HEK293T (cell line): Measurements from ENCODE around the gene ZBTB38.

Experiments
- CTCF ChIA-PET: fragments of 350-600 bp; formaldehyde crosslinking; extraction: SDS; loops from one replicate; lab custom pipeline; 2021; ENCODE audit warnings: antibody characterized with exemption, inconsistent platforms; lab: Yijun Ruan, JAX
- POLR2A ChIA-PET: fragments of 350-600 bp; formaldehyde crosslinking; extraction: SDS; loops from one replicate; lab custom pipeline; 2020; ENCODE audit warnings: antibody characterized with exemption, inconsistent platforms; lab: Yijun Ruan, JAX
- DNase-seq: peaks from one replicate; pipeline ENCODE4 v3.0.0; 2012; ENCODE audit warnings: mixed read lengths; ENCODE audit errors: extremely low spot score
- ARNT ChIP-seq: fragments of 450-650 bp; IDR thresholded peaks from 2 replicates; pipeline ENCODE4 v1.6.1; 2017; ENCODE audit warnings: mild to moderate bottlenecking
- BHLHE40 ChIP-seq: fragments of 450-650 bp; IDR thresholded peaks from 2 replicates; pipeline ENCODE4 v1.6.1; 2016; ENCODE audit warnings: mild to moderate bottlenecking, moderate library complexity, borderline replicate concordance
- CTBP1 ChIP-seq: fragments of 450-650 bp; IDR thresholded peaks from 2 replicates; pipeline ENCODE4 v1.6.1; 2016; ENCODE audit warnings: borderline replicate concordance
- ELF4 ChIP-seq: fragments of 450-650 bp; IDR thresholded peaks from 2 replicates; pipeline ENCODE4 v1.6.1; 2017; ENCODE audit warnings: antibody characterized with exemption
- FOXA1 ChIP-seq: fragments of 450-650 bp; IDR thresholded peaks from 2 replicates; pipeline ENCODE4 v1.6.1; 2016; ENCODE audit warnings: mild to moderate bottlenecking
- FOXK2 ChIP-seq: fragments of 450-650 bp; IDR thresholded peaks from 2 replicates; pipeline ENCODE4 v1.6.1; 2016; ENCODE audit warnings: mild to moderate bottlenecking
- FOXM1 ChIP-seq: fragments of 450-650 bp; IDR thresholded peaks from 2 replicates; pipeline ENCODE4 v1.6.1; 2017; ENCODE audit warnings: mild to moderate bottlenecking, borderline replicate concordance
- HDGF ChIP-seq: fragments of 450-650 bp; IDR thresholded peaks from 2 replicates; pipeline ENCODE4 v1.6.1; 2017; ENCODE audit warnings: antibody characterized with exemption, borderline replicate concordance
- L3MBTL2 ChIP-seq: fragments of 450-650 bp; conservative IDR thresholded peaks from 2 replicates; pipeline ENCODE4 v1.6.1; 2016; ENCODE audit warnings: mild to moderate bottlenecking
- LEF1 ChIP-seq: fragments of 450-650 bp; IDR thresholded peaks from 2 replicates; pipeline ENCODE4 v1.6.1; 2017; ENCODE audit warnings: mild to moderate bottlenecking, borderline replicate concordance
- NFRKB ChIP-seq: fragments of 450-650 bp; IDR thresholded peaks from 2 replicates; pipeline ENCODE4 v1.6.1; 2016; ENCODE audit warnings: mild to moderate bottlenecking, moderate library complexity
- PKNOX1 ChIP-seq: fragments of 450-650 bp; IDR thresholded peaks from 2 replicates; pipeline ENCODE4 v1.6.1; 2016
- SP1 ChIP-seq: fragments of 450-650 bp; IDR thresholded peaks from 2 replicates; pipeline ENCODE4 v1.6.1; 2017
- SUZ12 ChIP-seq: fragments of 450-650 bp; IDR thresholded peaks from 2 replicates; pipeline ENCODE4 v1.6.1; 2016; ENCODE audit warnings: mild to moderate bottlenecking
- TARDBP ChIP-seq: fragments of 450-650 bp; IDR thresholded peaks from 2 replicates; pipeline ENCODE4 v1.6.1; 2016
- ZNF384 ChIP-seq: fragments of 450-650 bp; IDR thresholded peaks from 2 replicates; pipeline ENCODE4 v1.6.1; 2016

ZBTB38 gene

GRCh38 chr3:141343077-141343476 is 25.2 kb upstream of the ZBTB38 start:
- POLR2A ChIA-PET = no interaction called here
- DNase-seq = no peak
- CTCF ChIA-PET = interaction anchor here (0.6 kb wide), 1 partner anchor 99 kb away, joined by 3 read pairs; no protein-coding TSS in a partner anchor
- TF ChIP-seq NFRKB (no peak), SP1 (no peak), ZNF384 (no peak), FOXK2 (no peak), PKNOX1 (no peak), SUZ12 (no peak), L3MBTL2 (no peak), ARNT (no peak), ELF4 (no peak), FOXA1 (no peak), FOXM1 (no peak), LEF1 (no peak), TARDBP (no peak), BHLHE40 (no peak)

GRCh38 chr3:141343865-141344271 is 24.4 kb upstream of the ZBTB38 start:
- CTCF ChIA-PET = no interaction called here
- TF ChIP-seq BHLHE40 = no peak
- TF ChIP-seq FOXK2 = no peak
- no peak for TF ChIP-seq LEF1
- POLR2A ChIA-PET = no interaction called here
- no peak for DNase-seq

GRCh38 chr3:141345528-141345927 is 22.8 kb upstream of the ZBTB38 start:
- no peak for TF ChIP-seq PKNOX1
- TF ChIP-seq L3MBTL2 = no peak
- TF ChIP-seq TARDBP = no peak
- no peak for TF ChIP-seq SP1
- no peak for TF ChIP-seq SUZ12
- TF ChIP-seq FOXM1 = no peak
- no peak for TF ChIP-seq ARNT
- no peak for TF ChIP-seq HDGF
- TF ChIP-seq CTBP1 = no peak
- TF ChIP-seq FOXA1 = no peak
- TF ChIP-seq FOXK2 = no peak
- DNase-seq = no peak
- POLR2A ChIA-PET = interaction anchor here (0.7 kb wide), 1 partner anchor 34 kb away, joined by 3 read pairs; no protein-coding TSS in a partner anchor
- CTCF ChIA-PET = interaction anchor here (1.6 kb wide), 1 partner anchor 15 kb away, joined by 4 read pairs; no protein-coding TSS in a partner anchor

GRCh38 chr3:141346007-141346406 is 22.3 kb upstream of the ZBTB38 start:
- DNase-seq = no peak
- TF ChIP-seq FOXA1 (no peak), SP1 (no peak), ARNT (no peak), PKNOX1 (no peak)
- POLR2A ChIA-PET = no interaction called here
- CTCF ChIA-PET = interaction anchor here (1.6 kb wide), 1 partner anchor 14 kb away, joined by 4 read pairs; no protein-coding TSS in a partner anchor

GRCh38 chr3:141346418-141346817 is 21.9 kb upstream of the ZBTB38 start:
- TF ChIP-seq HDGF (no peak), BHLHE40 (no peak), ZNF384 (no peak), FOXA1 (no peak), SUZ12 (no peak), CTBP1 (no peak), LEF1 (no peak), ARNT (no peak), FOXK2 (no peak), FOXM1 (no peak), PKNOX1 (no peak), L3MBTL2 (no peak), NFRKB (no peak), ELF4 (no peak)
- DNase-seq = no peak
- ChIA-PET CTCF (interaction anchor here (1.6 kb wide), 1 partner anchor 14 kb away, joined by 4 read pairs; no protein-coding TSS in a partner anchor), POLR2A (no interaction called here)

- POLR2A ChIA-PET = no interaction called here
- CTCF ChIA-PET = no interaction called here
- no peak for DNase-seq
- no peak for TF ChIP-seq FOXA1
- no peak for TF ChIP-seq ELF4
- no peak for TF ChIP-seq NFRKB
- no peak for TF ChIP-seq ARNT
- no peak for TF ChIP-seq HDGF
- no peak for TF ChIP-seq FOXK2
- TF ChIP-seq ZNF384 = no peak
- no peak for TF ChIP-seq L3MBTL2
- no peak for TF ChIP-seq SUZ12
- no peak for TF ChIP-seq PKNOX1
- TF ChIP-seq CTBP1 = no peak
- TF ChIP-seq LEF1 = no peak
- no peak for TF ChIP-seq SP1
- no peak for TF ChIP-seq TARDBP
- TF ChIP-seq FOXM1 = no peak
- no peak for TF ChIP-seq BHLHE40
Measured at GRCh38 chr3:141346839-141347238, 21.5 kb upstream of the ZBTB38 start.
